ENCODE results near the gene GNG13.
"Not testable (repeated sequence)": the region's sequence is repeated elsewhere in the genome, so short reads cannot be mapped to it uniquely, and the experiment has no call there.

Gene GNG13

GRCh38 chr16:831571-832413 lies 31.3 kb upstream of the GNG13 start:
- no peak for DNase-seq (ENCODE audit: low read depth)

- no peak for DNase-seq (ENCODE audit: low read depth)
These were observed 30.5 kb upstream of the GNG13 start for GRCh38 chr16:830871-831570.

GRCh38 chr16:830107-830870 lies 29.8 kb upstream of the GNG13 start:
- DNase-seq (ENCODE audit: low read depth), result no peak

GRCh38 chr16:828891-829290 lies 28.4 kb upstream of the GNG13 start:
- no peak for DNase-seq (ENCODE audit: low read depth)

GRCh38 chr16:827513-827912 lies 27.0 kb upstream of the GNG13 start:
- DNase-seq (ENCODE audit: low read depth), result no peak

GRCh38 chr16:825341-826061 lies 25.0 kb upstream of the GNG13 start:
- DNase-seq (ENCODE audit: low read depth), result no peak

- no peak for DNase-seq (ENCODE audit: low read depth)
These were observed 24.1 kb upstream of the GNG13 start for GRCh38 chr16:824601-825000.

GRCh38 chr16:824194-824593 lies 23.7 kb upstream of the GNG13 start:
- no peak for DNase-seq (ENCODE audit: low read depth)

- DNase-seq (ENCODE audit: low read depth), result no peak
These were observed 22.4 kb upstream of the GNG13 start for GRCh38 chr16:822909-823297.

- no peak for DNase-seq (ENCODE audit: low read depth)
These were observed 21.8 kb upstream of the GNG13 start for GRCh38 chr16:822174-822908.

GRCh38 chr16:821751-822150 lies 21.2 kb upstream of the GNG13 start:
- DNase-seq (ENCODE audit: low read depth), result no peak

GRCh38 chr16:820748-821147 lies 20.2 kb upstream of the GNG13 start:
- no peak for DNase-seq (ENCODE audit: low read depth)

- DNase-seq (ENCODE audit: low read depth), result not testable (repeated sequence)
These were observed 19.5 kb upstream of the GNG13 start for GRCh38 chr16:820044-820408.

- no peak for DNase-seq (ENCODE audit: low read depth)
These were observed 19.0 kb upstream of the GNG13 start for GRCh38 chr16:819336-820043.

- DNase-seq (ENCODE audit: low read depth), result no peak
These were observed 18.1 kb upstream of the GNG13 start for GRCh38 chr16:818592-818991.

- DNase-seq (ENCODE audit: low read depth), result no peak
These were observed 17.6 kb upstream of the GNG13 start for GRCh38 chr16:818132-818531.

- DNase-seq (ENCODE audit: low read depth), result no peak
These were observed 16.7 kb upstream of the GNG13 start for GRCh38 chr16:817001-817906.

- DNase-seq (ENCODE audit: low read depth), result no peak
These were observed 15.3 kb upstream of the GNG13 start for GRCh38 chr16:815861-816260.

GRCh38 chr16:814974-815373 lies 14.4 kb upstream of the GNG13 start:
- DNase-seq (ENCODE audit: low read depth), result no peak

GRCh38 chr16:813916-814412 lies 13.4 kb upstream of the GNG13 start:
- DNase-seq (ENCODE audit: low read depth), result no peak

Data from stimulated activated CD4-positive, alpha-beta T cell treated with anti-CD3 and anti-CD28 coated beads, Interleukin-2, amount 100 ng/mL, for 4 hours (primary cell).